OCI-LY3 (cell line): ENCODE results near the gene MGST2.

Experiments used
- H2AFZ ChIP-seq: fragments of 200-600, 300-600 bp; shearing (Covaris generic); 2 replicates; pipeline ENCODE4 v1.6.0; 2014; ENCODE audit warnings: antibody characterized with exemption, low read depth, low read length
- H3K27ac ChIP-seq: fragments of 200-600, 300-600 bp; sonication (generic); 2 replicates; pipeline ENCODE4 v1.5.1; 2014; ENCODE audit warnings: mild to moderate bottlenecking, low read length, moderate library complexity, mixed read lengths
- H3K27me3 ChIP-seq: fragments of 200-600, 300-600 bp; sonication (generic); 2 replicates; pipeline ENCODE4 v1.6.1; 2014; ENCODE audit warnings: low read depth, low read length, mixed read lengths
- H3K36me3 ChIP-seq: fragments of 200-600, 300-600 bp; sonication (generic); replicated peaks from 2 replicates; pipeline ENCODE3; 2014; ENCODE audit warnings: low read depth, low read length, mixed read lengths
- H3K4me1 ChIP-seq: fragments of 300-600, 200-600 bp; sonication (generic); 2 replicates; pipeline ENCODE4 v1.6.1; 2014; ENCODE audit warnings: low read length, mixed read lengths
- H3K4me2 ChIP-seq: fragments of 200-600, 300-600 bp; sonication (generic); 2 replicates; pipeline ENCODE4 v1.6.1; 2014; ENCODE audit warnings: low read length, mixed read lengths
- H3K4me3 ChIP-seq: fragments of 300-600, 200-600 bp; sonication (generic); 2 replicates; pipeline ENCODE4 v1.5.1; 2014; ENCODE audit warnings: antibody characterized with exemption, mild to moderate bottlenecking, low read length, moderate library complexity
- H3K79me2 ChIP-seq: fragments of 300-600, 200-600 bp; shearing (Covaris generic); 2 replicates; pipeline ENCODE4 v1.6.1; 2014; ENCODE audit warnings: mild to moderate bottlenecking, low read length, mixed read lengths
- H3K9ac ChIP-seq: fragments of 300-600, 200-600 bp; shearing (Covaris generic); 2 replicates; pipeline ENCODE4 v1.6.0; 2014; ENCODE audit warnings: mild to moderate bottlenecking, low read length, moderate library complexity
- H3K9me3 ChIP-seq: fragments of 200-600, 300-600 bp; shearing (Covaris generic); 2 replicates; pipeline ENCODE4 v1.6.1; 2014; ENCODE audit warnings: low read length, mixed read lengths; ENCODE audit not compliant: insufficient read depth
- H4K20me1 ChIP-seq: fragments of 200-600, 300-600 bp; sonication (generic); 2 replicates; pipeline ENCODE4 v1.6.1; 2016; ENCODE audit warnings: low read length, mixed read lengths; ENCODE audit not compliant: insufficient read depth
- EZH2phosphoT487 ChIP-seq: fragments of 200-600 bp; shearing (Covaris generic); IDR thresholded peaks from 2 replicates; pipeline ENCODE4 v1.6.1; 2018; ENCODE audit warnings: antibody characterized with exemption, mixed run types, low read depth
- TF ChIP-seq, protein P1 (sequence below): fragments of 200-600, 300-600 bp; sonication (generic); IDR thresholded peaks from 2 replicates; pipeline ENCODE4 v1.5.1; 2014; ENCODE audit warnings: antibody characterized with exemption, low read length, low read depth

Gene MGST2

GRCh38 chr4:139659735-139660424 is 5.7 kb upstream of the MGST2 start:
- Histone ChIP-seq H3K4me1 (no peaks in the 10 kb centered on the region), H3K79me2 (no peaks in the 10 kb centered on the region), H3K9me3 (no peaks in the 10 kb centered on the region), H3K4me3 (no peak overlapping the region), H2AFZ (no peak overlapping the region), H3K36me3 (no peaks in the 10 kb centered on the region), H3K4me2 (no peak overlapping the region), H3K9ac (no peak overlapping the region), H4K20me1 (no peaks in the 10 kb centered on the region), H3K27ac (no peak overlapping the region), H3K27me3 (peaks cover 10% of the 10 kb centered on the region)
- TF ChIP-seq EZH2phosphoT487: no peak
- TF ChIP-seq, protein P1, sequence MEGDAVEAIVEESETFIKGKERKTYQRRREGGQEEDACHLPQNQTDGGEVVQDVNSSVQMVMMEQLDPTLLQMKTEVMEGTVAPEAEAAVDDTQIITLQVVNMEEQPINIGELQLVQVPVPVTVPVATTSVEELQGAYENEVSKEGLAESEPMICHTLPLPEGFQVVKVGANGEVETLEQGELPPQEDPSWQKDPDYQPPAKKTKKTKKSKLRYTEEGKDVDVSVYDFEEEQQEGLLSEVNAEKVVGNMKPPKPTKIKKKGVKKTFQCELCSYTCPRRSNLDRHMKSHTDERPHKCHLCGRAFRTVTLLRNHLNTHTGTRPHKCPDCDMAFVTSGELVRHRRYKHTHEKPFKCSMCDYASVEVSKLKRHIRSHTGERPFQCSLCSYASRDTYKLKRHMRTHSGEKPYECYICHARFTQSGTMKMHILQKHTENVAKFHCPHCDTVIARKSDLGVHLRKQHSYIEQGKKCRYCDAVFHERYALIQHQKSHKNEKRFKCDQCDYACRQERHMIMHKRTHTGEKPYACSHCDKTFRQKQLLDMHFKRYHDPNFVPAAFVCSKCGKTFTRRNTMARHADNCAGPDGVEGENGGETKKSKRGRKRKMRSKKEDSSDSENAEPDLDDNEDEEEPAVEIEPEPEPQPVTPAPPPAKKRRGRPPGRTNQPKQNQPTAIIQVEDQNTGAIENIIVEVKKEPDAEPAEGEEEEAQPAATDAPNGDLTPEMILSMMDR: no peak

GRCh38 chr4:139660568-139661043 is 5.0 kb upstream of the MGST2 start:
- Histone ChIP-seq H2AFZ (no peak overlapping the region), H3K27me3 (peaks cover 7% of the 10 kb centered on the region; the same call in 1 of the 2 replicates), H3K9ac (no peak overlapping the region), H3K4me2 (no peak overlapping the region), H3K4me1 (peaks cover 4% of the 10 kb centered on the region; the same call in 1 of the 2 replicates), H3K79me2 (no peaks in the 10 kb centered on the region), H3K4me3 (no peak overlapping the region), H4K20me1 (no peaks in the 10 kb centered on the region), H3K27ac (no peak overlapping the region), H3K36me3 (no peaks in the 10 kb centered on the region), H3K9me3 (no peaks in the 10 kb centered on the region)
- TF ChIP-seq EZH2phosphoT487: no peak
- TF ChIP-seq, protein P1: no peak

GRCh38 chr4:139663561-139664138 is 2.0 kb upstream of the MGST2 start:
- Histone ChIP-seq H3K27ac (no peak overlapping the region), H4K20me1 (no peaks in the 10 kb centered on the region), H3K4me3 (no peak overlapping the region), H2AFZ (no peak overlapping the region), H3K9me3 (no peaks in the 10 kb centered on the region), H3K9ac (no peak overlapping the region), H3K4me2 (no peak overlapping the region), H3K79me2 (no peaks in the 10 kb centered on the region), H3K4me1 (peaks cover 5% of the 10 kb centered on the region; the same call in 1 of the 2 replicates), H3K27me3 (no peaks in the 10 kb centered on the region), H3K36me3 (no peaks in the 10 kb centered on the region)
- no peak for TF ChIP-seq EZH2phosphoT487
- TF ChIP-seq, protein P1: no peak

- H3K36me3 ChIP-seq: no peaks in the 10 kb centered on the region
- peaks cover 5% of the 10 kb centered on the region; the same call in 1 of the 2 replicates for H3K4me1 ChIP-seq
- H3K27me3 ChIP-seq: peaks cover 3% of the 10 kb centered on the region; the same call in 1 of the 2 replicates
- no peaks in the 10 kb centered on the region for H3K9me3 ChIP-seq
- no peak overlapping the region for H3K4me3 ChIP-seq
- no peaks in the 10 kb centered on the region for H4K20me1 ChIP-seq
- no peak overlapping the region for H3K4me2 ChIP-seq
- H3K9ac ChIP-seq: no peak overlapping the region
- no peak overlapping the region for H3K27ac ChIP-seq
- no peak for TF ChIP-seq EZH2phosphoT487
- TF ChIP-seq, protein P1: no peak
- no peaks in the 10 kb centered on the region for H3K79me2 ChIP-seq
- no peak overlapping the region for H2AFZ ChIP-seq
Observed at GRCh38 chr4:139664442-139664841, 1.2 kb upstream of the MGST2 start.
